OCI-LY7 (cell line): Measurements from ENCODE around the gene GRK3.

ENCODE experiments used
- EZH2phosphoT487 ChIP-seq: fragments of 200-600 bp; sonication (generic); IDR thresholded peaks from 2 replicates; pipeline ENCODE4 v1.6.1; 2018; ENCODE audit warnings: low read depth, borderline replicate concordance, mild to moderate bottlenecking, mixed run types, antibody characterized with exemption, low read length, moderate library complexity, mixed read lengths
- TF ChIP-seq, protein P1 (sequence below): fragments of 200-600 bp; sonication (generic); conservative IDR thresholded peaks from 2 replicates; pipeline ENCODE4 v1.5.1; 2014; ENCODE audit warnings: mild to moderate bottlenecking, antibody characterized with exemption, low read length, moderate library complexity, mixed read lengths

- TF ChIP-seq, protein P1, sequence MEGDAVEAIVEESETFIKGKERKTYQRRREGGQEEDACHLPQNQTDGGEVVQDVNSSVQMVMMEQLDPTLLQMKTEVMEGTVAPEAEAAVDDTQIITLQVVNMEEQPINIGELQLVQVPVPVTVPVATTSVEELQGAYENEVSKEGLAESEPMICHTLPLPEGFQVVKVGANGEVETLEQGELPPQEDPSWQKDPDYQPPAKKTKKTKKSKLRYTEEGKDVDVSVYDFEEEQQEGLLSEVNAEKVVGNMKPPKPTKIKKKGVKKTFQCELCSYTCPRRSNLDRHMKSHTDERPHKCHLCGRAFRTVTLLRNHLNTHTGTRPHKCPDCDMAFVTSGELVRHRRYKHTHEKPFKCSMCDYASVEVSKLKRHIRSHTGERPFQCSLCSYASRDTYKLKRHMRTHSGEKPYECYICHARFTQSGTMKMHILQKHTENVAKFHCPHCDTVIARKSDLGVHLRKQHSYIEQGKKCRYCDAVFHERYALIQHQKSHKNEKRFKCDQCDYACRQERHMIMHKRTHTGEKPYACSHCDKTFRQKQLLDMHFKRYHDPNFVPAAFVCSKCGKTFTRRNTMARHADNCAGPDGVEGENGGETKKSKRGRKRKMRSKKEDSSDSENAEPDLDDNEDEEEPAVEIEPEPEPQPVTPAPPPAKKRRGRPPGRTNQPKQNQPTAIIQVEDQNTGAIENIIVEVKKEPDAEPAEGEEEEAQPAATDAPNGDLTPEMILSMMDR: no peak
- no peak for TF ChIP-seq EZH2phosphoT487
Measured at GRCh38 chr22:25650833-25651232, 86.4 kb downstream of the GRK3 start.
